ENCODE data around the gene JTB.

JTB gene

DNA sequence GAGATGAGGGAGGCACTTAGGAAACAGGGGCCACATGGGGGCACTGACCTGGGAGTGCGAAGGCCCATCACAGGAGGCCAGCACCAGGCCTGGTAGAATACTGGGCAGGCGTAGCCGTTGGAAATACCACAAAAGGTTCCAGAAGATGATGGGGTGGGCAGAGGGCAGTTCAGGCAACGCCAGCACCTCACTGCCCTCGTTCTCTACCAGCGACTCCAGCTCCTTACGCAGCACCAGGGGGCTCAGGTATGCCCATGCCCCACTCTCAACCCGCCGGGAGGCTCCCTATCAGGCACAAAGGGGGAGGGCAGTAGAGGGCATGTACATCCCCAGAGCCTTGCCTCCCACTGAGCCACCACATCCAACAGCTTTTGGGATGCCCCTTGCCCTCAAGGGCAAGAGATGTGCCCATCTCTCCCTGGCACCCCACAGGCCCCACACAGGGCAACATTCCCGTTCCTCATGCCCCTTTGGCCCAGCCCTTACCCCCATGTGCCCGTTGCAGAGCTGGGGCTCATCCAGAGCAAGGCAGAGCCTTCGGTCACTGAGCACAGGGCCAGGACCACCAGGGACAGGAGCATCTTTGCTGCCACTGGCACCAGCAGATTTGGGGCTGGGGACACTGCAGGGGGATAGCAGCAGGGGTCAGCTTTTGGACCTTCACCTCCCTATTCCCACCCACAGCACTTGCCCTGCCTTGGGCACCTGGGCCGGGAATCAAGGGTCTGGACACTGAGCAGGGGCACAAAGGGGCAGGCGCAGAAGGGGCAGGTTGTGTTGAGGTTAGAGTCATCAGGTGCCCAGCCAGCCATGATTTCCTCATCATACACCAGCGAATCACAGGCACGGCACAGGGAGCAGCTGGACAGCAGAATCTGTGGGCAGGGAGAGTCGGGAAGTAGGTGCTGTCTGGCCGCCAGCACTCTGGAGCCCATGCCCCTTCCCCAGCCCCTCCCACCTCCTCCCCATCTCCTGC is 45.0 kb downstream of the JTB start:
- no peak for DNase-seq (ENCODE audit: low read depth)

DNA sequence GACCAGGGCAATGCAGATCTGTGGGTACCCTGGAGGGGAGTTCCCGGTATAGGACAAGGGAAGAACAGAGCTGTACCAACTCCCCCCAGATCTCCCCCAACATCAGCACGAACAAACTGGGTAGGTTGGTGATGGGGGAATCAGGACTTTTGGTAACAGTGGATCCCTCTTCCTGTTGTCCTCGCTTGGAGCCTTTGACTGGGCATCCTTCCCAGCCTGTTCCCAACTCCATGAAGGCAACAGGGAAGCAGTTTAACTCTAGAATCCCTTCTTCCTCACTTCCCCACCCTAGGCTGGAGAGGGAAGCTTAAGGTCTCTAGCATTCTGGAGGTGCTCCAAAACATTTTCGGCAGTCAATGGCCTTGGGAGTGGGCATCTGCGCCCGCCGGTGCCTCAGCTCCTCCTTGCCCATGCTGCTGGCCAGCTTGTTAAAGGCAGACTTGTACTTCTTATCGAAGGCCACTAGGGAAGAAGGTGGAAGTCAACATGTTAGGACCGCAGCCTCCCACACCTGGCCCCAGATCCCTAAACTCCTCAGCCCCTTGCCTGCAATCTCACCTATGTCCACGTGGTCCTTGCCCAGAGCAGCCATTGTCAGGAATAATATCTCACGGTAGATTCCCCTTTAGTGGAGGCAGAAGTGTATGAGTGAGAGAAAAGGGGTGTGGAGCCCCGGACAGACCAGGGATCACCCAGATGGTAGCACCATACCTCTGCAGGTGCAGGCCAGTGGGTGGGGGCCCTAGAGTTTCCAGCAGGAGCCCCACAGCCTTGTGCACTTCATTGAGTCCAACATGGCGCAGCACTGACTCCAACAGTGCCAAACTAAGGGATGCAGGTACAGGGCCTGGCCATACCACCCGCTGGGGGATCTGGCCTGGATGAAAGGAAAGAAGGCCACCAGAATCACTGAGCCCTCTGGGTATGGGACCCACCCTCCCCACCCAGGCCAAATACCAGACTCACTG is 47.2 kb downstream of the JTB start:
- DNase-seq (ENCODE audit: low read depth), result no peak

DNA sequence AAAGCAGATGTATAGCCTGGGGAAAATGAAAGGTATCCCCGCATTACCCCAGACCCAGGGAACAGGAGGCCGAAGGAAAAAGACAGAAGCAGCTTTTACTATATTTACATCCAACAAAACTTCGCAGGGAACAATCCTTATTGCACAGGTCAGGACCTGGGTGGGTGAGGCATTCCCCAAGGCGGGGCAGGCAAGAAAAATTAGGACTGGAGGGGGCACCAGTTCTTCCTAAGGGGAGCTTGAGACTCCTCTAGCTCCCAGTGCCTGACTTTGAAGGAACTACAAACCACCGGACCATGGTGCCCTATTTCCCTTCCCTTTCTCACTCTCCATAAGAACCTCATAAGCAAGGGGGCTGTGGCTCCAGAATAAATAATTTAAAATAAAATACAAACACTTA is 48.0 kb downstream of the JTB start:
- DNase-seq (ENCODE audit: low read depth), result no peak

GRCh38 chr1:153928791-153929341 is 48.6 kb downstream of the JTB start:
- no peak for DNase-seq (ENCODE audit: low read depth)

DNA sequence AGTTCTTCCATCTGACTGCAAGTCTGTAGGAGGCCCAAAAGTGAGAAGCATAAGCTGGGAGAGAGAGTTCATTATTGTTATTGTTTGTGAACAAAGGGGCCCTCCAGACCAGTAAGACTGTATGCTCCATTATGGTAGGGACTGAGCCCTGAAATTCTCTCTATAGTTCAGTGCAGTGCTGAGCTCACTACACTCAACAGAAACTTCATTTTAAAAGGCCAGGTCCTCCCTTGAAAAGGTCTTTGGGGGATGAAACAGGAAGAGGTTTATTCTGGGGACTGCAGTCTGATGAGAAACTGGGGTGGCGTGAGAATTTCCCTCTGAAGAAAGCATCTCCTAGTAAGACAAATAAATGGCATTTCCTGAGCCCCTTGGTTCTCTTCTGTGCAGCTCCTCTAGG is 49.2 kb downstream of the JTB start:
- DNase-seq (ENCODE audit: low read depth), result no peak

GRCh38 chr1:153926405-153926804 is 51.1 kb downstream of the JTB start:
- no peak for DNase-seq (ENCODE audit: low read depth)
